ENCODE results near the gene PFDN1. TPM values are rescaled to one million over a fixed set of nuclear protein-coding genes. Genes with fewer than 3 reads are reported as not detected.

The PFDN1 gene
- total and polyA plus RNA-seq, 9 of the 15 experiments (the other 6 are each of a cell fraction or from before 2014, with no cell fraction given), result 45.5 to 215 (median 78.0) TPM

- TF ChIP-seq ZBTB2 (IDR thresholded peaks at IDR 0.05) (peak; percentile 55; the same call in 1 of the 2 replicates), EHMT2 (IDR thresholded peaks at IDR 0.05) (peak; percentile 47; the same call in 1 of the 2 replicates), CEBPZ (IDR thresholded peaks at IDR 0.05; ENCODE audit: borderline replicate concordance, low read depth, low read length) (no peak), CBFA2T3 (IDR thresholded peaks at IDR 0.05) (peak; percentile 96), TBL1XR1 (IDR thresholded peaks at IDR 0.05; ENCODE audit: low read length in 2 of 2) (peak in 1 of 2 experiments; percentile 92; a peak in 3 of 4 replicates), ARID1B (IDR thresholded peaks at IDR 0.05) (peak; percentile 99), ZNF407 (IDR thresholded peaks at IDR 0.05; ENCODE audit: low read depth) (no peak), BRD4 (IDR thresholded peaks at IDR 0.05) (0 out of 2 replicates have a peak, but pooled peaks have one; percentile 32), DMBX1 (CRISPR knock-in tag; IDR thresholded peaks at IDR 0.05; ENCODE audit: borderline replicate concordance) (peak; percentile 75), HMBOX1 (IDR thresholded peaks at IDR 0.05) (peak; percentile 56; the same call in 1 of the 2 replicates)
These were observed 85.4 kb downstream of the PFDN1 start (continued) for GRCh38 chr5:140217299-140218026.

All from K562 (cell line).